Memory B cell (primary cell): ENCODE results near the gene AHCY.
"Not testable (repeated sequence)": the region's sequence is repeated elsewhere in the genome, so short reads cannot be mapped to it uniquely, and the experiment has no call there.

Source experiments
- ATAC-seq: fragments of 150-1000 bp; cut with Tn5 transposase; 2 replicates; pipeline ENCODE4 v1.10.0; 2021; ENCODE audit warnings: low read depth, mild to moderate bottlenecking, moderate library complexity
- DNase-seq, 2 donors: peaks; one replicate each; pipeline ENCODE4 v3.0.0; 2022; ENCODE audit warnings: low spot score in 2 of 2
- H3K27ac Mint-ChIP-seq: one replicate; pipeline ENCODE4 v1.8.0; 2022; ENCODE audit warnings: mild to moderate bottlenecking, moderate library complexity, mixed read lengths
- H3K27me3 Mint-ChIP-seq: one replicate; pipeline ENCODE4 v1.8.0; 2022; ENCODE audit warnings: mixed read lengths
- H3K36me3 Mint-ChIP-seq: one replicate; pipeline ENCODE4 v1.8.0; 2022; ENCODE audit warnings: mild to moderate bottlenecking, mixed read lengths
- H3K4me1 Mint-ChIP-seq: one replicate; pipeline ENCODE4 v1.8.0; 2022; ENCODE audit warnings: mixed read lengths
- H3K4me3 Mint-ChIP-seq: one replicate; pipeline ENCODE4 v1.8.0; 2022; ENCODE audit warnings: mild to moderate bottlenecking, moderate library complexity, mixed read lengths
- H3K9me3 Mint-ChIP-seq: one replicate; pipeline ENCODE4 v1.8.0; 2022; ENCODE audit warnings: mixed read lengths

AHCY gene

GRCh38 chr20:34298294-34298784 is 4.8 kb downstream of the AHCY start:
- not testable (repeated sequence) for DNase-seq, H3K9me3 Mint-ChIP-seq, H3K4me3 Mint-ChIP-seq, ATAC-seq, H3K27me3 Mint-ChIP-seq, H3K27ac Mint-ChIP-seq, H3K4me1 Mint-ChIP-seq
- peaks cover 13% of the 10 kb centered on the region for H3K36me3 Mint-ChIP-seq

GRCh38 chr20:34296468-34296867 is 6.7 kb downstream of the AHCY start:
- Mint-ChIP-seq H3K4me3 (no peak overlapping the region), H3K27me3 (no peaks in the 10 kb centered on the region), H3K4me1 (peaks cover 1% of the 10 kb centered on the region), H3K36me3 (peaks cover 23% of the 10 kb centered on the region), H3K27ac (no peak overlapping the region), H3K9me3 (no peaks in the 10 kb centered on the region)
- ATAC-seq (no peak), DNase-seq (no peak)

GRCh38 chr20:34295284-34295683 is 7.9 kb downstream of the AHCY start:
- ATAC-seq (no peak), DNase-seq (no peak)
- no peak overlapping the region for H3K4me3 Mint-ChIP-seq
- no peaks in the 10 kb centered on the region for H3K27me3 Mint-ChIP-seq
- no peaks in the 10 kb centered on the region for H3K9me3 Mint-ChIP-seq
- no peak overlapping the region for H3K27ac Mint-ChIP-seq
- peaks cover 32% of the 10 kb centered on the region for H3K36me3 Mint-ChIP-seq
- H3K4me1 Mint-ChIP-seq = no peaks in the 10 kb centered on the region

GRCh38 chr20:34294563-34294962 is 8.6 kb downstream of the AHCY start:
- no peaks in the 10 kb centered on the region for H3K4me1 Mint-ChIP-seq
- no peaks in the 10 kb centered on the region for H3K27me3 Mint-ChIP-seq
- peaks cover 38% of the 10 kb centered on the region for H3K36me3 Mint-ChIP-seq
- DNase-seq = no peak
- no peak for ATAC-seq
- H3K9me3 Mint-ChIP-seq = no peaks in the 10 kb centered on the region
- no peak overlapping the region for H3K4me3 Mint-ChIP-seq
- no peak overlapping the region for H3K27ac Mint-ChIP-seq

GRCh38 chr20:34293589-34293988 is 9.6 kb downstream of the AHCY start:
- Mint-ChIP-seq H3K27me3 (no peaks in the 10 kb centered on the region), H3K4me1 (no peaks in the 10 kb centered on the region), H3K27ac (no peak overlapping the region), H3K36me3 (peaks cover 38% of the 10 kb centered on the region), H3K4me3 (no peak overlapping the region), H3K9me3 (no peaks in the 10 kb centered on the region)
- DNase-seq (no peak), ATAC-seq (no peak)

GRCh38 chr20:34293119-34293518 is 10.0 kb downstream of the AHCY start:
- Mint-ChIP-seq H3K27me3 (no peaks in the 10 kb centered on the region), H3K9me3 (no peaks in the 10 kb centered on the region), H3K27ac (no peak overlapping the region), H3K4me3 (no peak overlapping the region), H3K36me3 (peaks cover 38% of the 10 kb centered on the region), H3K4me1 (no peaks in the 10 kb centered on the region)
- ATAC-seq (no peak), DNase-seq (no peak)

GRCh38 chr20:34292496-34292895 is 10.7 kb downstream of the AHCY start:
- H3K27me3 Mint-ChIP-seq = no peaks in the 10 kb centered on the region

GRCh38 chr20:34290471-34290870 is 12.7 kb downstream of the AHCY start:
- no peak for ATAC-seq
- DNase-seq = no peak
- Mint-ChIP-seq H3K9me3 (no peaks in the 10 kb centered on the region), H3K27me3 (no peaks in the 10 kb centered on the region), H3K36me3 (peaks cover 45% of the 10 kb centered on the region), H3K27ac (no peak overlapping the region), H3K4me3 (no peak overlapping the region), H3K4me1 (no peaks in the 10 kb centered on the region)

More at GRCh38 chr20:34292496-34292895, 10.7 kb downstream of the AHCY start:
- no peak for DNase-seq
- H3K4me3 Mint-ChIP-seq = no peak overlapping the region
- H3K9me3 Mint-ChIP-seq = no peaks in the 10 kb centered on the region
- H3K4me1 Mint-ChIP-seq = no peaks in the 10 kb centered on the region
- no peak overlapping the region for H3K27ac Mint-ChIP-seq
- ATAC-seq = no peak
- peaks cover 41% of the 10 kb centered on the region for H3K36me3 Mint-ChIP-seq

GRCh38 chr20:34287500-34287899 is 15.7 kb downstream of the AHCY start:
- ATAC-seq, H3K4me3 Mint-ChIP-seq, H3K27me3 Mint-ChIP-seq, H3K27ac Mint-ChIP-seq, H3K9me3 Mint-ChIP-seq, DNase-seq, H3K4me1 Mint-ChIP-seq: not testable (repeated sequence)
- peaks cover 33% of the 10 kb centered on the region for H3K36me3 Mint-ChIP-seq

- Mint-ChIP-seq H3K27ac (no peak overlapping the region), H3K27me3 (no peaks in the 10 kb centered on the region), H3K4me1 (no peaks in the 10 kb centered on the region), H3K36me3 (peaks cover 23% of the 10 kb centered on the region), H3K9me3 (no peaks in the 10 kb centered on the region), H3K4me3 (no peak overlapping the region)
- DNase-seq (no peak), ATAC-seq (no peak)
Measured at GRCh38 chr20:34285450-34285849, 17.7 kb downstream of the AHCY start.

GRCh38 chr20:34283844-34284243 is 19.3 kb downstream of the AHCY start:
- H3K27me3 Mint-ChIP-seq = no peaks in the 10 kb centered on the region

GRCh38 chr20:34282041-34282440 is 21.1 kb downstream of the AHCY start:
- Mint-ChIP-seq H3K36me3 (peaks cover 26% of the 10 kb centered on the region), H3K9me3 (no peaks in the 10 kb centered on the region), H3K27me3 (no peaks in the 10 kb centered on the region), H3K4me3 (no peak overlapping the region), H3K27ac (no peak overlapping the region), H3K4me1 (no peaks in the 10 kb centered on the region)
- no peak for ATAC-seq
- no peak for DNase-seq

More at GRCh38 chr20:34283844-34284243, 19.3 kb downstream of the AHCY start:
- peaks cover 21% of the 10 kb centered on the region for H3K36me3 Mint-ChIP-seq
- no peaks in the 10 kb centered on the region for H3K9me3 Mint-ChIP-seq
- DNase-seq (no peak), ATAC-seq (no peak)
- no peaks in the 10 kb centered on the region for H3K4me1 Mint-ChIP-seq
- no peak overlapping the region for H3K27ac Mint-ChIP-seq
- H3K4me3 Mint-ChIP-seq = no peak overlapping the region

GRCh38 chr20:34281177-34281576 is 22.0 kb downstream of the AHCY start:
- ATAC-seq (no peak), DNase-seq (no peak)
- no peaks in the 10 kb centered on the region for H3K9me3 Mint-ChIP-seq
- no peak overlapping the region for H3K4me3 Mint-ChIP-seq
- H3K4me1 Mint-ChIP-seq = no peaks in the 10 kb centered on the region
- H3K36me3 Mint-ChIP-seq = peaks cover 23% of the 10 kb centered on the region
- H3K27me3 Mint-ChIP-seq = no peaks in the 10 kb centered on the region
- no peak overlapping the region for H3K27ac Mint-ChIP-seq

GRCh38 chr20:34274694-34275093 is 28.5 kb downstream of the AHCY start:
- H3K4me1 Mint-ChIP-seq = no peaks in the 10 kb centered on the region
- H3K4me3 Mint-ChIP-seq = no peak overlapping the region
- no peaks in the 10 kb centered on the region for H3K27me3 Mint-ChIP-seq
- H3K27ac Mint-ChIP-seq = no peak overlapping the region
- peaks cover 20% of the 10 kb centered on the region for H3K36me3 Mint-ChIP-seq
- DNase-seq (no peak), ATAC-seq (no peak)
- H3K9me3 Mint-ChIP-seq = no peaks in the 10 kb centered on the region

- Mint-ChIP-seq H3K9me3 (no peaks in the 10 kb centered on the region), H3K4me1 (peaks cover 2% of the 10 kb centered on the region), H3K27me3 (peaks cover 5% of the 10 kb centered on the region), H3K4me3 (no peak overlapping the region), H3K27ac (no peak overlapping the region), H3K36me3 (peaks cover 10% of the 10 kb centered on the region)
- ATAC-seq = no peak
- no peak for DNase-seq
Measured at GRCh38 chr20:34271956-34272355, 31.2 kb downstream of the AHCY start.
